Right atrium auricular region (tissue), 2 donors: ENCODE data around the gene DDR1. TPM values are rescaled to one million over a fixed set of nuclear protein-coding genes. Genes with fewer than 3 reads are reported as not detected.

Experiments used
- DNase-seq: peaks from one replicate; pipeline ENCODE4 v3.0.0-alpha.2; 2019; ENCODE audit warnings: low spot score
- H3K27ac ChIP-seq, 2 donors: fragments of 200-600 bp; sonication (generic); 1 replicate in 1 of 2; 2 replicates in 1 of 2; pipeline ENCODE4 v1.5.1; 2016 to 2019
- H3K27me3 ChIP-seq, 2 donors: fragments of 200-600 bp; sonication (generic); one replicate each; pipeline versions ENCODE4 v1.5.1 to v1.6.0; 2017 to 2019
- H3K36me3 ChIP-seq: fragments of 200-600 bp; sonication (generic); one replicate; pipeline ENCODE4 v1.5.1; 2016
- H3K4me1 ChIP-seq, 2 donors: fragments of 200-600 bp; sonication (generic); one replicate each; pipeline versions ENCODE4 v1.5.1 to v1.6.0; 2017 to 2019
- H3K4me3 ChIP-seq, 2 donors: fragments of 200-600 bp; sonication (generic); 1 replicate in 1 of 2; 2 replicates in 1 of 2; pipeline ENCODE4 v1.5.1; 2017 to 2019; ENCODE audit warnings: mild to moderate bottlenecking in 1 of 2, moderate library complexity in 1 of 2
- H3K9me3 ChIP-seq, 2 donors: fragments of 200-600 bp; sonication (generic); one replicate each; pipeline ENCODE4 v1.5.1; 2019
- total RNA-seq, 2 donors: library from RNA; depleted of rRNA; stranded (reverse); fragments of >200 nt; gene quantifications; one replicate each; pipeline ENCODE4 v1.1.0, GENCODE V29; 2016
- TF ChIP-seq, protein P1 (sequence below), 2 donors: fragments of 200-600 bp; sonication (generic); IDR thresholded peaks; one replicate each; pipeline ENCODE4 v1.5.1; 2019; ENCODE audit warnings: antibody characterized with exemption in 2 of 2

DDR1 gene
- total RNA-seq, 2 donors from 2014 or later = 61.7 to 106 TPM

DNA sequence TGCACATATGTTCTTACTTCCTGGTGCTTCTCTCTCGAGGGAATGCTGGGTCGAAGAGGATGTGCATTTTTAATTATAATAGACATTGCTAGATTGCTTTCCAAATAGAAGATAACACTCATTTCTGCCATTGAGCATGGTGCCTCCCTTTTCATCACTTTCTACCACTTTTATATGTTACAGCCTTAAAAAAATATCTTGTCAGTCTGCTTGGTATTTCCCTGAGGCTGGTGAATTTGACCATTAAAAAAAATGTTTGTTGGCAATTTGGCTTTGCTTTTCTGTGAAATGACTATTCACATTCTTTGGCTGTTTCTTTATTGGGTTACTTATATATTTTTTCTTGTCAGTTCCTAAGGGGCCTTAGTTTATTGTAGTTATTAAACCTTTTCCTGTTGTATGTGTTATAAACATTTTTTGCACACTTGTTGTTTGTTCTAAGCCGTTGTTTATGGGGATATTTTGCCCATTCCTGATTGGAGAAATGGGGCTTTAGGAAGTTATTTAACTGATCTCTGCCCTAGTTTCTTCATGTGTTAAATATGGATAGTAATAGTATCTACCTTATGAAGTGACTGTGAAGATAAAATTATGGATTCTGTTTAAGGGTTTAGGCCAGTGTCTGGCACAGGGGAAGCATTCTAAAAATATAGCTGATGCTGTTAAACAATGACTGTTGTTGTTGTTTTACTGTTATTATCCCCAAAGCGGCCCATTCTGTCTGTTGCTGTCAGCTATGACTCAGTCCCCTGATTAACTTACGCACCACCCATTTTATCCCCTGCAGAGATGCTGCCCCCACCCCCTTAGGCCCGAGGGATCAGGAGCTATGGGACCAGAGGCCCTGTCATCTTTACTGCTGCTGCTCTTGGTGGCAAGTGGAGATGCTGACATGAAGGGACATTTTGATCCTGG, 3.8 kb downstream of the DDR1 start:
- Histone ChIP-seq H3K4me1 (peaks cover 0 to 45% of the 10 kb centered on the region in 2 donors), H3K36me3 (peaks cover 26% of the 10 kb centered on the region), H3K9me3 (no peaks in the 10 kb centered on the region), H3K4me3 (no peak overlapping the region), H3K27ac (peak overlapping the region; percentile 11 to 24), H3K27me3 (no peaks in the 10 kb centered on the region)
- TF ChIP-seq, protein P1, sequence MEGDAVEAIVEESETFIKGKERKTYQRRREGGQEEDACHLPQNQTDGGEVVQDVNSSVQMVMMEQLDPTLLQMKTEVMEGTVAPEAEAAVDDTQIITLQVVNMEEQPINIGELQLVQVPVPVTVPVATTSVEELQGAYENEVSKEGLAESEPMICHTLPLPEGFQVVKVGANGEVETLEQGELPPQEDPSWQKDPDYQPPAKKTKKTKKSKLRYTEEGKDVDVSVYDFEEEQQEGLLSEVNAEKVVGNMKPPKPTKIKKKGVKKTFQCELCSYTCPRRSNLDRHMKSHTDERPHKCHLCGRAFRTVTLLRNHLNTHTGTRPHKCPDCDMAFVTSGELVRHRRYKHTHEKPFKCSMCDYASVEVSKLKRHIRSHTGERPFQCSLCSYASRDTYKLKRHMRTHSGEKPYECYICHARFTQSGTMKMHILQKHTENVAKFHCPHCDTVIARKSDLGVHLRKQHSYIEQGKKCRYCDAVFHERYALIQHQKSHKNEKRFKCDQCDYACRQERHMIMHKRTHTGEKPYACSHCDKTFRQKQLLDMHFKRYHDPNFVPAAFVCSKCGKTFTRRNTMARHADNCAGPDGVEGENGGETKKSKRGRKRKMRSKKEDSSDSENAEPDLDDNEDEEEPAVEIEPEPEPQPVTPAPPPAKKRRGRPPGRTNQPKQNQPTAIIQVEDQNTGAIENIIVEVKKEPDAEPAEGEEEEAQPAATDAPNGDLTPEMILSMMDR (IDR thresholded peaks at IDR 0.05) = no peak
- DNase-seq = no peak

- Histone ChIP-seq H3K27ac (peak overlapping the region; percentile 11 to 24), H3K36me3 (peaks cover 34% of the 10 kb centered on the region), H3K4me3 (no peak overlapping the region), H3K27me3 (no peaks in the 10 kb centered on the region), H3K4me1 (peaks cover 0 to 37% of the 10 kb centered on the region in 2 donors), H3K9me3 (no peaks in the 10 kb centered on the region)
- no peak for DNase-seq
- TF ChIP-seq, protein P1 (IDR thresholded peaks at IDR 0.05) = no peak
These were observed 4.6 kb downstream of the DDR1 start for GRCh38 chr6:30888816-30889495.

- TF ChIP-seq, protein P1 (IDR thresholded peaks at IDR 0.05) = no peak
- Histone ChIP-seq H3K27ac (no peak overlapping the region), H3K9me3 (no peaks in the 10 kb centered on the region), H3K4me1 (peaks cover 0 to 37% of the 10 kb centered on the region in 2 donors), H3K36me3 (peaks cover 39% of the 10 kb centered on the region), H3K27me3 (no peaks in the 10 kb centered on the region), H3K4me3 (no peak overlapping the region)
- DNase-seq = no peak
These were observed 5.2 kb downstream of the DDR1 start for GRCh38 chr6:30889496-30889885.

DNA sequence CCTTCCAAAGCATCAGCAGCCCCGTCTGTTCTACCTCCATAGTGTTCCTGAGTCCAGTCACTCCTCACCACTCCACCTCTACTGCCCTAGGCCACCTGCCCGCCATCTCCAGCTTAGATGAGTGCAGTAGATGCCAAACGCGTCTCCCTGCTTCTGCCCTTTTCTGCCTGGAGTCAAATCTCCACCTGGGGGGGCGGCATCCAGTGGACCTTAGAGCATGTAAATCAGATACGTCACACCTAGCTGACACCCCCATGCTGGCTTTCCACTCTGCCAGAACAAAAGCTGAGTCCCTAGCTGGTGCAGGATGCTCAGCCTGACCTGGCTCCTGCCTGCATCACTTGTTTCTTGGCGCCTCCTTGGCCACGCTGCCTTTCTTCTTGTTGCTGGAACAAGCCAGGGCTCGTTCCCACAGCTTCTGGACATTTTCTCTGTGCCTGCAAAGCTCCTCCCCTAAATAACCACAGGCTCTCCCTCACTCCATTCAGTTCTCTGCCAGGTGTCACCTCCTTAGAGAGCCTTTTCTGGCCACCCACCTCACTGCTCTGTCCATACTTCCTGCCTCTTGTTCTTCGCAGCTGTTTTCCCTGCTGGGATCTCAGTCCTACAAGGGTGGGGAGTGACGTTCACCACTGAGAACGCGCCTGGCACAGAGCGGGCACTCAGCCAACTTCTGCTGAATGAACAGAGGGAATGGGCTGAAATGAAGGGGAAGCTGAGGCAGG, 5.8 kb downstream of the DDR1 start:
- TF ChIP-seq, protein P1 (IDR thresholded peaks at IDR 0.05) = no peak
- H3K27me3 ChIP-seq = no peaks in the 10 kb centered on the region
- DNase-seq = no peak
- H3K4me1 ChIP-seq = peaks cover 0 to 32% of the 10 kb centered on the region in 2 donors
- H3K9me3 ChIP-seq = no peaks in the 10 kb centered on the region
- H3K4me3 ChIP-seq = no peak overlapping the region
- H3K36me3 ChIP-seq = peaks cover 44% of the 10 kb centered on the region
- no peak overlapping the region for H3K27ac ChIP-seq

- no peak for DNase-seq
- H3K4me1 ChIP-seq = peaks cover 0 to 24% of the 10 kb centered on the region in 2 donors
These were observed 6.5 kb downstream of the DDR1 start for GRCh38 chr6:30890646-30891449.

More at GRCh38 chr6:30890646-30891449, 6.5 kb downstream of the DDR1 start:
- Histone ChIP-seq H3K4me3 (no peak overlapping the region), H3K36me3 (peaks cover 51% of the 10 kb centered on the region), H3K27ac (no peak overlapping the region), H3K9me3 (no peaks in the 10 kb centered on the region), H3K27me3 (no peaks in the 10 kb centered on the region)
- TF ChIP-seq, protein P1 (IDR thresholded peaks at IDR 0.05) = no peak
